GM19395 (cell line): ENCODE data around the gene PPP6R3.

Experiments
- ATAC-seq: cut with Tn5 transposase; IDR thresholded peaks from one replicate; pipeline ENCODE4 v1.9.1; 2021; ENCODE audit warnings: mild to moderate bottlenecking, moderate library complexity; ENCODE audit not compliant: unreplicated experiment

The PPP6R3 gene

GRCh38 chr11:68663482-68664010, 203.0 kb downstream of the PPP6R3 start:
- ATAC-seq, result no peak

GRCh38 chr11:68664141-68664540, 203.6 kb downstream of the PPP6R3 start:
- no peak for ATAC-seq

GRCh38 chr11:68664906-68665305, 204.4 kb downstream of the PPP6R3 start:
- no peak for ATAC-seq
